GM18517 (cell line): ENCODE data around the gene MAGI2.

Experiments
- ATAC-seq: cut with Tn5 transposase; IDR thresholded peaks from one replicate; pipeline ENCODE4 v1.9.1; 2021; ENCODE audit warnings: mild to moderate bottlenecking, moderate library complexity; ENCODE audit not compliant: unreplicated experiment

Gene MAGI2

DNA sequence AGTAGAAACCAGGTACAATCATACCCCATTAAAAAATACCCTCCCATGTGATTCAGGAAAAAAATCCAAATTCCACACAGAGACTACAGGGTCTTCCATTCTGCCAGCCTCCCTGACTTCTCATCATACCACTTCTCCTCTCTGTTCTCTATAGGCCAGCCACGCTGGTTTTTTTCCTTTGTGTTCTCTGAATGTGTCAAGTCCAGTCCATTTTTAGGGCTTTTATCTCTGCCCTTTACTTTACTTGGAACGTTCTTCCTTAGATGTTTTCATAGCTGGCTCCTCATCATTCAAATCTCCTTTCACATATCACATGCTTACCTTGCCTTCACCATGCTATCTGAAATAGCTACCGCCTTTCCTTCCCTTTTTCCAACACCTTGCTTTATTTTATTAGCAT is 1057.3 kb downstream of the MAGI2 start:
- ATAC-seq: no peak

DNA sequence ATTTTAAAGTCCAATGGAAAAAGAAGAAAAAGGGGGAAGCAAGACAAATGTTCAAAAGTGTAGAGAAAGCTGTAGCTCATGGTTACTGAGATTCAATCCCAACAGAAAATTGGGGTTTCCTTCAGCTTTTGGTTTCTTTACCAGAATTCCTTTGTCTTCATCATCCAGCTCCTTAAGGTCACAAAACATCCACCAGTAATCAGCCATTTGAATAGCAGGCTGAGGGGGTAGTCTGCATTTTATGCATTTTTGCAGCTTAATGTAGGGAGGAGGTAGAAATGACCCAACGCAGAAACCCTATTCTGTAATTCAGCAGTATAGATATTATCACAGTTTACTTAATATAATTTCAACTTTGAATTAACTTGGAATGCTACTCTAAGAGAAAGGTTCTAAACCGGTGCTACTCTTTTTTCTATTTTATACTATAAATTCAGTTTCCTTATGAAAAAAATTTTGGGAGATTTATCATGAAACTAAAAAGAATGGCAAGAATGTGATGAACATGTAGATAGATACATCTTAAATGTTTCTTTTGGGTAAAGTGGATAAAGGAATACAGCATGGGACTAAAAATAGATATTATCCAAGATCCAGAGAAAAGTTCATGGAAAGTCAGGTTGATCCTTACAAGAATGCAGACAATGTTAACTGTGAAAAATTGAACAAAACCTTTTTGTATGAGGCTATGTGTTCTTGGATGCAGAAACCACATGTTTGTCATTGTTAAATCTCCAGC is 1058.0 kb downstream of the MAGI2 start:
- no peak for ATAC-seq

DNA sequence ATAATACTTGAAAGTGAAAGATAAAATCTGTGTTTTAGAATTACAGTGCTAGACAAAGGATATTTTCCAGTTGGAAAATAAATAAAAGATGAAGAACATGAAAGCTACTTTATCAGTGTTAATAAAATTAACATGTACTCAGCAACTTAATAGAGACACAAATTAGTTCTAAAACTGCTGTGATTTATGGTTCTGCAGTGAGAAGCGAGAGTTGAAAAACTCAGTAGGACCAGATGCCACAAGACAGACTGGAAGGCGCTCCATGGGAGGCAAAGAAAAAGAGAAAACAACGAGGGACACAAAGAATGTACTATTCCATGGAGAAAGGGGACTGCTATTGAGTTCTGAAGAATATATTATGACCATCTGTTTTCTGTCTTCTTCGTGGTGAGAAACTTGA is 1064.4 kb downstream of the MAGI2 start:
- no peak for ATAC-seq

DNA sequence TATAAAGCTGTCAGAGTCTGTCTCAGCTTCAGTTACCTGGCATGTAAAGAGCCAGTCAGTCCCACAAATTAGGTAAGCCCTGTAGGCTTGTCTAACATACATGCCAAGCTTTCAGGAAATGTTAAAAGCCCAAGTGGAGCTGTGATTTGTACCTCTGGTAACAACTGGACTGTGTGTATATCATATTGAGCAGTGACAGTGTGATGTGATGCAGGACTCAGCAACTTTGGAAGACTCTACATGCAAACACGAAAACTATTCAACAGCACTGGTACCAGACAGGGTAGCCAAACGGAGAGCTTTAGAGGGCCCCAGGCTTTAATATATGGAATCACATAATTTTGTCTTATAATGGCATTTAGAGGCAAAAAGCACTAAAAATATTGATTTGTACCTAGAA is 1066.9 kb downstream of the MAGI2 start:
- ATAC-seq: no peak

DNA sequence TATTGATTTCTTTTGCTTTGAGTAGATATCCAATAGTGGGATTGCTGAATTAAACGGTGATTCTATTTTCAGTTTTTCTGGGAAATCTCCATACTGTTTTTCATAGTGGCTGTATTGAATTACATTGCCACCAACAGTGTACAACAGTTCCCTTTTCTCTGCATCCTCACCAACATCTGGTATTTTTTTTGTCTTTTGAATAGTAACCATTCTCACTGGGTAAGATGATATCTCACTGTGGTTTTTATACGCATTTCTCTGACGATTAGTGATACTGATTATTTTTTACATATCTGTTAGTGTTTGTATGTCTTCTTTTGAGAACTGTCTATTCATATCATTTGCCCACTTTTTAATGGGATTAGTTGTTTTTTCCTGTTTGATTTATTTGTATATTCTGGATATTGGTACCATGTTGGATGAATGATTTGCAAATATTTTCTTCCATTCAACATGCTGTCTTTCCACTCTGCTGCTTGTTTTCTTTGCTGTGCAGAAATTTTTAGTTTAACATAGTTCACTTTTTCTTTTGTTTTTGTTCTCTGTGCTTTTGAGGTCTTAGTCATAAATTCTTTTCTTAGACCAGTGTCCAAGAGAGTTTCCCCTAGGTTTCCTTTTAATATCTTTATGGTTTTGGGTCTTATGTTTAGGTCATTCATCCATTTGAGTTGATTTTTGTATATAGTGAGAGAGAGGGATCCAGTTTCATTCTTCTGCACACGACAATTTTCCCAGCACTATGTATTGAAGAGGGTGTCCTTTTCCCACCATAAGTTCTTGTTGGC is 1070.2 kb downstream of the MAGI2 start:
- no peak for ATAC-seq

DNA sequence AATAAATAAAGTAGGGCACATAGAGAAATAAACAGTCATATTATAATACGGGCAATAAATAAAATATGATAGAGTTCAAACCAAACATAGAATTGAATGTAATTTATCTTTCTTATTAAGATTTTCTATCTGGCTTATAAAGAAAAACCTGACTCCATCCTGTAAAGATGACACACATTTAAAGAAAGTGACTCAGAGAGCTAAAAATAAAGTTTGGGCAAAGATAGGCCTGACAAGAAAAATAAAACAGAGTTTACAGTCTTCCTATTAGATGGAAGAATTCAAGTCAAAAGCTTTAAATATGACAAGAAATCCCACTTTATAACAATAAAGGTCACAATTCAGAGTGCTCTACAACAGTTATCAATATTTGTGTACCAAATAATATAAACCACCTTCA is 1074.3 kb downstream of the MAGI2 start:
- no peak for ATAC-seq

DNA sequence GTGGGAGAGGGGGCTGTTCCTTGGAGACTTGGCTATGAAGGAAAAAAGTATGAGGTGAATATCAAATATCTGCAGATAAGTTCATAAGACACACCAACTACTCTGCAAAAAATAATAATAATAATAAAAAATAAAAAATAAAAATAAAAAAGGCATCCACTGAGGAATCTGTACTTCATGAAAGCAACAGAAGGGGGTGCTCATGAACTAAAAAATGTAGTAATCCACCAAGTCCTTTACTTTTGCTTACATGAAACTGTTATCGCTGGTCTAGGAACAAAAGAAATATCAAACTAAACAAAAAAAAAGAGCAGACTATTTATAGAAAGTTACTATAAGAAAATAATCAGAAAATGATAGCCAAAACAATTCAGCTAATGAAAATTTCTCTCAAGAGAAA is 1075.9 kb downstream of the MAGI2 start:
- ATAC-seq: no peak

DNA sequence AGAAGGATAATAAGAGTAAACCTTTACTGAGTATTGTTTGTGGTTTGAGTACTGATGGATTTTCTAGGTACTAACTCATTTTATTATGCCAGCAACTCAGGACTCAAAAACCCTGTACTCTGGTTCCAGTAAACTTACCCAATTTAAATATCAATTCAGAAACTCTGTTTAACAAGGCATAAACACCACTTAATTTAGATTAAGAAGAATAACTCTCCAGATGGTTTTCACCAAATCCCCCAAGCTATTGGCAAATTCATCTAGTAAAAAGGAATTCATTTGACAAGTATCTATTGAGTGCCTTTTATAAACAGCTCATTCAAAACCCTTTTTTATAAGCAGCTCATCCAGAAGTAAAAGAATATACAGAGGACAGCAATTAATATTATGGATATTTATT is 1082.5 kb downstream of the MAGI2 start:
- no peak for ATAC-seq

DNA sequence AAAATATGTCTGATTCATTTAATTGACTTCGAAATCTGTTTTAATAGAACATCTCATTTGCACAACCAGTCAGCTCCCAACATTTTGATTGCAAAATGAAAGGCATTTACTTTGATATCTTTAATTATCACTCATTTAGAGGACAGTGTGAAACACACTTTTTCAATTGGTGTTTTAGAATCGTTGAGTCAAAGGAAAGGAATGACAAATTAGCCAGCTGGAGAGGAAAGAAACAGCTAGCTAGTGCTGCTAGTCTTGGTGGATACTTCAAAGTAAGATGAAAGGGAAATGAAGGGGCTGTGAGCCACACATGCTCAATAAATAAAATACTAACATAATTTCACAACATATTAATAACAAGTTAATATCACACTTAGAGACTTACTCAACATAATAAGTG is 1084.7 kb downstream of the MAGI2 start:
- no peak for ATAC-seq

DNA sequence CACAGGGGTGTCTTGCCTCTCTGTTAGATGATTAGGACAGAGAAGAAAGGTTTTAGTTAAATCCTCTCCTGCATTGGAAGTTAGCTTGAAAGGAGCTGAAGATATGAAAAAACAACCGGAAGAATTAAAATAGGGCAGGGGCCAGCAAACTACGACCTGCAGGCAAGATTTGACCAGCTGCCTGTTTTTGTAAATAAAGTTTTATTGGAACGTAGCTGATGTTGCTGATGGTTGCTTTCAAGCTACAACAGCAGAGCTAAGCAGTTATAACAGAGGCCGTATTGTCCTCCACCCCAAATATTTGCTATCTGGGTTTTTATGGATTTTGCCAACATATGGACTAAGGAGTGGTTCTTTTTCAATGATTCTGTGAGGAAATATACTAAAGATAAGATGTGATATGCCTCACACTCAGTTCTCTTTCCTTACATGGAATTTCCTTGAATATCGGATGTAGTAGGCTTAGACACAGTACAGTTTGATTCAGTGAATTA is 1086.1 kb downstream of the MAGI2 start:
- ATAC-seq: no peak

DNA sequence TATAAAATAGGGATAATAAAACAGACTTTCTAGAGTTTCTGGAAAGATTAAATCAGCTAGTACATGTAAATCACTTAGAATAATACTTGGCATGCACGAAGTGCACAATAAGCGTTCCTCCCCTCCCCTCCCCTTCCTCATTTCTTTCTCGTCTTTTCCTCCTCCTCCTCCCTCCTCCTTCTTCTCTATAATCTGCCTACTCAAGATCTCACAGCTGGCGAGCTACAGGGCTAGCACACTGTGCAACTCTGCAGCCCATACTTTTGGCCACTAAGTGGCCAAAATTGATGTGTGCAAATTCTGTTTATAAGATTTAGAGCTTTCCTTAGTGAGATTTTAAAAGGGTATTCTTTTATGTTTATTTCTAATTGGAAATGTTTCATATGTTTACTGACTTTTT is 1089.6 kb downstream of the MAGI2 start:
- ATAC-seq: no peak

DNA sequence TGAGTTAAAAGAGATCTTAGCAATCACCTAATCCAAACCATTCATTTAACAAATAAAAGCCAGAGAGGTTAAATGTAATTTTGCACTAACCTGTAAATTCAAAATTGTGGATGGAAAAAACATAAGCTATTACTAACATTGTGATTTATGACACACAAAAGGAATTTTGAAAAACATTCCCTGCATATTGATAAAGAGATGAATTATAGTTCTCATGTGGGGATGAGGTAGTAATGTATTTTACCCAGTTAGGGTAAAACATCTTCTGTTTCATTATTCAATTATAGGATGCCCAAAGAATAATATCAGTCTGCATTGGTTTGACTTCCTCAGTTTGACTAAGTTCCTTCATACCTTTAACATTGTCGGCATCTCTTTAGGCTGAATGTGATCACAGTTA is 1093.6 kb downstream of the MAGI2 start:
- no peak for ATAC-seq

DNA sequence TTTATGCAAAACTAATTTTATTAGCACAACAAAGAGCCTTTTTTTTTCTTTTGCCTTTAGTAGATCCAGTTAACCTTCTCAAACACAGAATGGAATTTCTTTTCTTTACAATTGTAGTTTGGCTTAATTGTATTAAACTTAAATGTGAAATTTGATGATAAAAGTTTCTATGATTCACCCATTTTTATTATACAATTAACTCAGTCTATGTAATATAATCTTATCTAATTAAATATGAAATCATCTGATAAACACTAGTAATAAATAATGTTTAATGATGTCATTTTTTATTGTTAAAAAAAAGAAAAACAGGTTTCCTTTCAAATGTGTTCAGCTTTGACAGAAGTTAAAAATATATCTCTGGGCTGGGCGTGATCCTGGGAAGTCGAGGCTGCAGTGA is 1095.8 kb downstream of the MAGI2 start:
- no peak for ATAC-seq

DNA sequence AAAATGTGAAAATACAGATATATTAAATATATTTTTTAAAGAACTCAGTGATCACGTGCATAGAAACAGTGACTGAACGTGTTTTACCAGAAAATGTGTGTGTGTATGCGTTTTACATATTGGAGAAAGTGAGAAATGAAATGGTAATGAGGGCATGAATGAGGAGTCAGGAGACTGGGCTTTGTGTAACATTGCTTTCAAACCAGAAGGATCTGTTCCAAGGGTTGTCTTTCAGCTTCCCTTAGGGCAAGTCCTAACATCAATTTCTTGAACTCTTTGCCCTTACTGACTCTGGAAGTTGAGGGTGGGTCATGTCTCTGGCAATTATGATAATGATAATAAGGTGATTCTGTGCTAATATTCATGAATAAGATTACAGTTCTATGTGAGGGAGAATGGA is 1097.6 kb downstream of the MAGI2 start:
- ATAC-seq: no peak

DNA sequence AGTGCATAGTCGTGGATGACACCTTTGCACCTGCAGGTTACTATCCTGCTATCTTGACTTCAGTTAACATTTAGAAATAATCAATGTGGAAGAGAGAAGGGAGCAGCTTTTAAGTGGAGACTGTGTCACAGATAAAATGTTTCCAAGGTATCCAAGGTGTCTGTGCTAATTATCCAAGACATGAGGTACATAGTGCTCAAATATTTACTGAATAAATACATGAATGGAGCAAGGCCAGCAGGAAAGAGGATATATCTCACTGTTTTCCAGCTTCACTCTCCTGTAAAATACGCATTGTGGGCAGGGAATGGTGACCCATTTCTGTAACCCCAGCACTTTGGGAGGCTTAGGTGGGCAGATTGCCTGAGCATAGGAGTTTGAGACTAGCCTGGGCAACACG is 1102.5 kb downstream of the MAGI2 start:
- no peak for ATAC-seq

DNA sequence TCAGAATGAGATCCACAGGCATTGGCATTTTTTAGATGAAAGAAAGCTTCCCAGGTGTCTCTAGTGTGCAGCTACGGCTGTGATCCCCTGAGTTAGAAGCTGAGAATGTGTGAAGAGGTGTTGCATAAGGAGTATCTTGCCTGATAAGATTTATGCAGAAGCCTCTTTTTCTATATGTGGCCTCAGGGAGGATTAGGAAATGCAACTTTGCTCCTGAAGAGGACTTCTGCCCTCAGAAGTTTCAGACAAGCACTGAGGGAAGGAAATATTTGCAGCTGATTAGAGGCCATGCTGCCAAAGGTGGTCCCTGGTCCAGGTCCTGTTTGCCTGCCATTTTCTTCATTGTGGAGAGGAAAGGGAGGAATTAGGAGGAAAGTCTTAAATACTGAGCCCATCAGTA is 1103.1 kb downstream of the MAGI2 start:
- ATAC-seq: no peak

DNA sequence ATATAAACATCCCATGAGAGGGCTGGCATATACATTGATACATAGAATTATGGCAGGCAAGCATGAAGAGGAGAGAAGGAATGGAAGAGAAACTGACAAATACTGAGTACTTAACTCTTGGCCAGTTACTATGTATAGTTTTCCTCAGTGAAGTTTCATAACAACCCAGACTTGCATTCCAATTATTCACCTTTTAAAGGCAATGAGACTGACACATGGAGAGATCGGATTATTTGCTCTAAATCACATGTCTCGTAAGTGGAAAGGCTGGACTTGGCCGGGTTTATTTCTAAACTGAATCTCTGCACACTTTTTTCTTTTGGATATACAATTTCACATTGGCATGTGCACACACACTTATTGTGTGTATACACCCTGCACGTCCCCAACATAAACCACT is 1106.6 kb downstream of the MAGI2 start:
- ATAC-seq: no peak

DNA sequence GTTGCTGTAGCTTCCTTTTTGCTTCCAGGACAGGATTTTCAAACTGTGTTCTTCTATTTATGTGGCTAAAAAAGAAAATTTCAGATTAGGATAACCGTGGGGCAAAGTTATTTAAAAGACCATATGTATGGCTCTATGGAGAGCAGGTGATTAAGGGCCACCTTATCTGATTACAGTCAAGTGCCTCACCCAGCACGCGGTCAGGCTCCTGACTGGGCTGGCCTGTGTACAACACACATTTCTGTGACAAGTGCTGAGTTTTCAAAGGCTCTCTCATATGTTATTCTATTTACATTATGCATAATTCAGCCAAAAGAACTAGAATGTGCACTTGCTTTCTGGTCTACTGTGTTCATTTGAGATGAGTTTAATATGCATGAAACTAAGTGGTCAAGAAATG is 1107.5 kb downstream of the MAGI2 start:
- no peak for ATAC-seq

DNA sequence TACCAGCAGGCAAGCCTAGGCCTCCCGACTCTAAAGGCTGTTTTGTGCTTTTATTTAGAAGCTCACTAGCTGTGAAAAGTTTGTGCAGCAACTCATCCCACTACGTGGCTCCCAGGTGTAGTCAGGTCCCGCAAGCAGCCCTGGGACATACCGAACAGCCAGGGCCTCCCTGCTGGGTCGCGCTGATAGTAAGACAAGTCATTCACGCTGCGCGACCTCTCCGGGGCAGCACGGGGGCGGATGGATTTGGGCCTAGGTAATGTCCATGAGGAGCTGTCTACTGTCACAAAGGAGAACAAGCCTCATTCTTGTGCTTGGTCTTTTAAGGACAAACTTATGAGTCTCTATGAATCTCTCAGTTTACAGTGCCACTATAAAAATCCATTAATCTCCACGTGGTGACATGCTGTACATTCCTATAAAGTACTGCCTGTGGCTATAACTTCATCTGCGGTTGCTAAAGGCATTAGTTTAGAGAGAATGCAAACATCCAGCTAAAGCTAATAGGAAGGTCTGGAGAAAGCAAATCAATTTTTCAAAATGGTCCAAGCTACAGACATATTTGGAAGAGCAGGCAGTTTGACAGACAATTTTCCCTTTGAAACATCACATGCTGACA is 1108.1 kb downstream of the MAGI2 start:
- no peak for ATAC-seq

DNA sequence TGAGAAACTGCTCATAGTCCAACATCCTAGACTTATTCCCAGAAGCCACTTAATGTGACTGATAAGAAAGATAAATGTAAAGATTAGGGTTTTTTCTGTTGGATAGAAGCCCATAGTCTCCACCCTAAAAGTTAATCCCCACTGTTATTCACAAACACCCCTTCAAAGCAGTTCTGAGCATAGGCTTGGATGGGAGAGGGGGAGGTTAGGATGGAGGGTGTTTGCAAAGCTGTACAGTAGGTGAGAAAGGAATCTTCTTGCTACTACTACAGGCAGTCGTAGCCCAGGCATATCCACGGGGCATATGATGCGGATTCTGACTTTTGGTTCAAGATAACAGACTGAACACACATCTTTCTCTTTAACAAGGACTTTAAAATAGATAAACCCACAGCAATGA is 1119.0 kb downstream of the MAGI2 start:
- no peak for ATAC-seq

DNA sequence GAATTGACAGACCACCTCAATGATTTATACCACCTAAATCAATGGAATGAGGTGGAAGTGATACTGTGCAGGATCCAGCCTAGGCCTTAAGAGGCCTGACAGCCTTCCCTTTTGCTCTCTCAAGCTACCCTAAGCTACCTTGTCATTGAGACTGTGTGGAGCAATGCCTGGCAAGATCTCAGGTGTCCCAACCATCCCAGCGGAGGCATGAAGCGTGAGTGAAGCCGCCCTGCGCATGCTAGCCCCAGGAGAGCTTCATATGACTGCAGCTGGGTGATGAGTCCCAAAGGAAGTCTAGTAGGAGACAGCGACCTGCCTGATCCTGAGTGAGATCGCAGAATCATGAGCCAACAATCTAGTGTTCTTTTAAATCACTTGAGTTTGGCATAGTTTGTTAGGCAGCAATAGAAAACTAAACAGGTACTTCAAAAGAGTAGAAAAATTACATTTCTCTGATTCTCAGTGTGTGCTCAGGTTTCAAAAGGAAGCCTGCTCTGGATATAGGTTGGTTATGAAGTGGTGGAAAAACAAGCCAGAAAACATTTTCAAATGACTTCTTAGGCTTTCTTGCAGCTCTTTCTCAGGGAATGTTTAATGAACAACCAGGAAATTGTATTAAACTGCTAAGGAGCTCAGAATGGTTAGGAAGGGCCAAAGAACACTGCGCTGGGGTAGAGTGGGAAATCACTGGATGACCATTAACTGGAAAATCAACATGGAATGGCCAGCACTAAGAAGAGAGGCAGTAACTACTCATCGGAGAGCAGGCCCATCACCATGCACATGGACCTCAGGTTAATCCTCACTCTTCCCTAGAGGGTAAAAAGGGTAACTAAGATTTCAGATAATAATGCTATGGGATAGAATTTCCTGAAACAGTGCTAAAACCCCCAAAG is 1119.7 kb downstream of the MAGI2 start:
- no peak for ATAC-seq
